ENCODE measurements around the gene SKI. TPM values are rescaled to one million over a fixed set of nuclear protein-coding genes. Genes with fewer than 3 reads are reported as not detected.

SKI gene
- total RNA-seq, 2 donors from 2014 or later, result 65.4 to 79.2 TPM

- no peaks in the 10 kb centered on the region for H3K9me3 Mint-ChIP-seq
- no peak overlapping the region for H3K4me3 Mint-ChIP-seq
- Histone ChIP-seq H3K4me1 (ENCODE audit: control insufficient read depth, insufficient read depth, low read length) (no peaks in the 10 kb centered on the region), H3K9ac (ENCODE audit: extremely low read depth, low read length, poor library complexity, severe bottlenecking) (no peak overlapping the region), H3K4me3 (ENCODE audit: low read length) (no peak overlapping the region), H3K27me3 (ENCODE audit: control insufficient read depth, insufficient read depth, low read length, poor library complexity, severe bottlenecking) (no peaks in the 10 kb centered on the region), H3K36me3 (ENCODE audit: control insufficient read depth, insufficient read depth, low read length) (no peaks in the 10 kb centered on the region), H3K9me3 (ENCODE audit: control insufficient read depth, low read length) (no peaks in the 10 kb centered on the region), H3K27ac (ENCODE audit: low read depth, low read length) (no peak overlapping the region)
- H3K27ac Mint-ChIP-seq, result no peak overlapping the region
- H3K36me3 Mint-ChIP-seq (ENCODE audit: low read depth), result no peaks in the 10 kb centered on the region
- peaks cover 6% of the 10 kb centered on the region for H3K4me1 Mint-ChIP-seq
- H3K27me3 Mint-ChIP-seq (ENCODE audit: insufficient read depth), result peaks cover 2% of the 10 kb centered on the region
- no peak for DNase-seq
- no peak for TF ChIP-seq CTCF (conservative IDR thresholded peaks at IDR 0.05)
- WGBS, 2 experiments (ENCODE audit: insufficient coverage in 1 of 2, insufficient read length in 1 of 2), result 92 to 98% methylated on average over 6 to 7 of the region's 7 CpGs
Observed at GRCh38 chr1:2224170-2224584, 3.9 kb upstream of the SKI start.

- DNase-seq, result peak; percentile 44
- H3K4me3 Mint-ChIP-seq, result no peak overlapping the region
- no peak for TF ChIP-seq CTCF (conservative IDR thresholded peaks at IDR 0.05)
Observed at GRCh38 chr1:2224631-2225428, 3.3 kb upstream of the SKI start.

GRCh38 chr1:2226525-2227345, 1.4 kb upstream of the SKI start:
- H3K4me1 Mint-ChIP-seq, result peaks cover 20% of the 10 kb centered on the region
- Histone ChIP-seq H3K27me3 (ENCODE audit: control insufficient read depth, insufficient read depth, low read length, poor library complexity, severe bottlenecking) (no peaks in the 10 kb centered on the region), H3K36me3 (ENCODE audit: control insufficient read depth, insufficient read depth, low read length) (peaks cover 3% of the 10 kb centered on the region), H3K4me3 (ENCODE audit: low read length) (peak overlapping the region; percentile 72), H3K9ac (ENCODE audit: extremely low read depth, low read length, poor library complexity, severe bottlenecking) (peak overlapping the region; percentile 76), H3K4me1 (ENCODE audit: control insufficient read depth, insufficient read depth, low read length) (no peaks in the 10 kb centered on the region), H3K9me3 (ENCODE audit: control insufficient read depth, low read length) (no peaks in the 10 kb centered on the region), H3K27ac (ENCODE audit: low read depth, low read length) (peak overlapping the region; percentile 88)
- peak overlapping the region; percentile 59 for H3K4me3 Mint-ChIP-seq
- no peaks in the 10 kb centered on the region for H3K27me3 Mint-ChIP-seq (ENCODE audit: insufficient read depth)
- H3K9me3 Mint-ChIP-seq, result no peaks in the 10 kb centered on the region
- 21 to 100% methylated on average over 2 to 73 of the region's 73 CpGs for WGBS, 2 experiments (ENCODE audit: insufficient coverage in 1 of 2, insufficient read length in 1 of 2)
- peaks cover 6% of the 10 kb centered on the region for H3K36me3 Mint-ChIP-seq (ENCODE audit: low read depth)
- TF ChIP-seq CTCF (conservative IDR thresholded peaks at IDR 0.05), result peak; percentile 19
- no peak overlapping the region for H3K27ac Mint-ChIP-seq
- DNase-seq, result peak; percentile 80

More at GRCh38 chr1:2224631-2225428, 3.3 kb upstream of the SKI start:
- Histone ChIP-seq H3K9ac (ENCODE audit: extremely low read depth, low read length, poor library complexity, severe bottlenecking) (no peak overlapping the region), H3K4me3 (ENCODE audit: low read length) (no peak overlapping the region), H3K27ac (ENCODE audit: low read depth, low read length) (no peak overlapping the region), H3K36me3 (ENCODE audit: control insufficient read depth, insufficient read depth, low read length) (no peaks in the 10 kb centered on the region), H3K9me3 (ENCODE audit: control insufficient read depth, low read length) (no peaks in the 10 kb centered on the region), H3K27me3 (ENCODE audit: control insufficient read depth, insufficient read depth, low read length, poor library complexity, severe bottlenecking) (no peaks in the 10 kb centered on the region), H3K4me1 (ENCODE audit: control insufficient read depth, insufficient read depth, low read length) (no peaks in the 10 kb centered on the region)
- H3K27me3 Mint-ChIP-seq (ENCODE audit: insufficient read depth), result peaks cover 2% of the 10 kb centered on the region
- H3K9me3 Mint-ChIP-seq, result no peaks in the 10 kb centered on the region
- H3K36me3 Mint-ChIP-seq (ENCODE audit: low read depth), result no peaks in the 10 kb centered on the region
- no peak overlapping the region for H3K27ac Mint-ChIP-seq
- WGBS, 2 experiments (ENCODE audit: insufficient coverage in 1 of 2, insufficient read length in 1 of 2), result 92 to 98% methylated on average over 9 to 18 of the region's 18 CpGs
- peaks cover 6% of the 10 kb centered on the region for H3K4me1 Mint-ChIP-seq

All from endodermal cell (in vitro differentiated cells).